BE2C (cell line): Measurements from ENCODE around the gene FGD3.

Experiments used
- DNase-seq: peaks from one replicate; pipeline ENCODE4 v3.0.0-alpha.2; 2020
- H3K27me3 ChIP-seq: fragments of 250-450 bp; sonication (Bioruptor Pico); 2 replicates; pipeline ENCODE4 v1.5.1; 2020; ENCODE audit warnings: mild to moderate bottlenecking
- H3K36me3 ChIP-seq: fragments of 250-450 bp; sonication (Bioruptor Pico); 2 replicates; pipeline ENCODE4 v1.5.1; 2020; ENCODE audit warnings: mild to moderate bottlenecking
- H3K4me1 ChIP-seq: fragments of 250-450 bp; sonication (Bioruptor Pico); 2 replicates; pipeline ENCODE4 v1.5.1; 2020
- H3K4me3 ChIP-seq: 2 replicates; pipeline ENCODE4 v1.5.1; 2011; ENCODE audit warnings: low read depth, low read length
- H3K9me3 ChIP-seq: fragments of 250-450 bp; sonication (Bioruptor Pico); 2 replicates; pipeline ENCODE4 v1.5.1; 2020
- TF ChIP-seq, protein P1 (sequence below): IDR thresholded peaks from 2 replicates; pipeline ENCODE4 v1.5.1; 2012; ENCODE audit warnings: mild to moderate bottlenecking, low read depth, low read length

FGD3 gene

DNA sequence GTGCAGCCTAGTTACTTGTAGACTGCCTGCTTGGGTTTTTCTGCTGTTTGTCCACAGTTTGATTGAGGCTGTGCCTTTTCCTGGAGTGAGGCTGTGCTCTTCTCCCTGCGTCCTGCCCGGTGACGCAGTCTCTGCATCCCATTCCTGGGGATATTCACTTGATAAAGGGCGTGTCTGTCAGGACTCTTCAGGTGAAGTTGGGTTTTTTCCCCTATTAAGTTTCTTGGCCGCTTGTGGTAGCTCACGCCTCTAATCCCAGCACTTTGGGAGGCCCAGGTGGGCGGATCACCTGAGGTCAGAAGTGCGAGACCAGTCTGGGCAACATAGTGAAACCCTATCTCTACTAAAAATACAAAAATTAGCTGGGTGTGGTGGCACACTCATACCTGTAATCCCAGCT is 61.1 kb downstream of the FGD3 start:
- TF ChIP-seq, protein P1, sequence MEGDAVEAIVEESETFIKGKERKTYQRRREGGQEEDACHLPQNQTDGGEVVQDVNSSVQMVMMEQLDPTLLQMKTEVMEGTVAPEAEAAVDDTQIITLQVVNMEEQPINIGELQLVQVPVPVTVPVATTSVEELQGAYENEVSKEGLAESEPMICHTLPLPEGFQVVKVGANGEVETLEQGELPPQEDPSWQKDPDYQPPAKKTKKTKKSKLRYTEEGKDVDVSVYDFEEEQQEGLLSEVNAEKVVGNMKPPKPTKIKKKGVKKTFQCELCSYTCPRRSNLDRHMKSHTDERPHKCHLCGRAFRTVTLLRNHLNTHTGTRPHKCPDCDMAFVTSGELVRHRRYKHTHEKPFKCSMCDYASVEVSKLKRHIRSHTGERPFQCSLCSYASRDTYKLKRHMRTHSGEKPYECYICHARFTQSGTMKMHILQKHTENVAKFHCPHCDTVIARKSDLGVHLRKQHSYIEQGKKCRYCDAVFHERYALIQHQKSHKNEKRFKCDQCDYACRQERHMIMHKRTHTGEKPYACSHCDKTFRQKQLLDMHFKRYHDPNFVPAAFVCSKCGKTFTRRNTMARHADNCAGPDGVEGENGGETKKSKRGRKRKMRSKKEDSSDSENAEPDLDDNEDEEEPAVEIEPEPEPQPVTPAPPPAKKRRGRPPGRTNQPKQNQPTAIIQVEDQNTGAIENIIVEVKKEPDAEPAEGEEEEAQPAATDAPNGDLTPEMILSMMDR: no peak
- no peaks in the 10 kb centered on the region for H3K27me3 ChIP-seq
- DNase-seq: no peak

DNA sequence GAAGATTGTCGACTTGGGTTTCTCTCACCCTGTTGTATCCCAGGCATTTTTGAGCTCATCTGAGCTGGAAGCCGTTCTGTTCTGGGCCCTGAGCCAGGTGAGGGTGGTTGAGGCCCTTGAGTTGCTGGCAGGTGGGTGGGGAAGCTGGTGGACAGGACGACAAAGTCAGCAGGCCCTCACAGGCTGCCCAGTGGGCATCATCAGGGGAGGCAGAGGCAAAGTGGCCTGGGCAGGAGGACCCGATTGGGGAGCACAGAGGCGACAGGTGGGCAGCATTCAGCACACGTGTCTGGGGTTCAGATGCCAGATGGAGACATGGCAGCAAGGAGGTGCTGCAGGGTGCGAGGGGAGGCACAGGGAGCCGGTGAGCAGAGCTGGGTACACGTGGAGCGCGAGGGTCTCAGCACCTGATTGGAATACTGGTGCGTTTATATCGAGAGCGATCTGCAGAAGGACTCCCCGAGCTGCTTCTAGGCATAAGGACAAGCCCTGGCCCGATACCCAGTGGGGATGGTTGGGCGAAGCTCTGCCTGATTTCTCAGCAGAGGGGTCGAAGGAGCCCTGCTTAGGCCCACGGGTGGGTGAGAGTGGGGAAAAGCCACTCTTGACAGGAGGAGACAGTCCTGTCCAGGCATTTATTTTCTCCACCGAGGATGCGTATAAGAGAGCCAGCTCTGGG is 62.2 kb downstream of the FGD3 start:
- no peak for DNase-seq
- Histone ChIP-seq H3K4me1 (no peaks in the 10 kb centered on the region), H3K36me3 (no peaks in the 10 kb centered on the region), H3K27me3 (no peaks in the 10 kb centered on the region), H3K4me3 (no peak overlapping the region), H3K9me3 (no peaks in the 10 kb centered on the region)
- TF ChIP-seq, protein P1: no peak

More for the DNA sequence above, 61.1 kb downstream of the FGD3 start:
- H3K9me3 ChIP-seq: no peaks in the 10 kb centered on the region
- H3K4me1 ChIP-seq: no peaks in the 10 kb centered on the region
- H3K4me3 ChIP-seq: no peak overlapping the region
- no peaks in the 10 kb centered on the region for H3K36me3 ChIP-seq

DNA sequence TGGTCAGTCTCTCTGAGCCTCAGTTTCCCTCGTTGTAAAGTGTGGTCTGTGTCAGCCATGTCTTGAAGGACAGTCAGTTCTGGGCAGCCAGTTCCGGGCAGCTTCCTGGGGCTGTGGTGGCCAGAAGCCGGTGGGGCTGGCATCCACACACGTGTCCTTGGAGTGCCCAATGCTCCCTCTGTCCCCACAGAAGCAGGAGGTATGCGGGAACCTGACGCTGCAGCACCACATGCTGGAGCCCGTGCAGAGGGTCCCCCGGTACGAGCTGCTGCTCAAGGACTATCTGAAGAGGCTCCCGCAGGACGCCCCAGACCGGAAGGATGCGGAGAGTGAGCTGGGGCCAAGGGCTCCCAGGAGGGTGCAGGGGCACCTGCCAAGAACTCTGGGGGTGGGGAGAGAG is 62.7 kb downstream of the FGD3 start:
- Histone ChIP-seq H3K4me1 (no peaks in the 10 kb centered on the region), H3K9me3 (no peaks in the 10 kb centered on the region), H3K4me3 (no peak overlapping the region), H3K27me3 (no peaks in the 10 kb centered on the region), H3K36me3 (no peaks in the 10 kb centered on the region)
- TF ChIP-seq, protein P1: no peak
- DNase-seq: no peak

DNA sequence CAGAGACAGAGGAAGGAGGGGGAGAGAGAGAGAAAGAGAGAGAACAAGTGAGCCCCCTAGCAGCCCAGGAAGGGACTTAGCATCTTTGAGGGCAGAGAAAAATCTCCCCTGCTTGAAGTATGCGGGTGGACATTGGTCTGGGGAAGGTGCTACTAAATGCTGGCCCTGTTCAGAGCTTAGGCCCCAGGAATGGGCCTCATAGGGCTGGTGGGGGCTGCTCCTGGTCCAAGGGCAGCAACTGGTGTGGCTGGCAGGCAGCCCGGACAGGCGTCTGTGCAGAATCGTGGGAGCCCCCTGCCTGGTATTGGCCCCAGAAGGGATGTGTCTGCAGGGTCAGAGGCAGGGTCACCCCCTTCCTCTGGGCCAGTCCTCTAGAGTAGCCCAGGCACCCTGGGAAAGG is 63.4 kb downstream of the FGD3 start:
- H3K9me3 ChIP-seq: no peaks in the 10 kb centered on the region
- DNase-seq: no peak
- no peaks in the 10 kb centered on the region for H3K36me3 ChIP-seq
- no peaks in the 10 kb centered on the region; the same call in 1 of the 2 replicates for H3K27me3 ChIP-seq
- H3K4me3 ChIP-seq: no peak overlapping the region
- TF ChIP-seq, protein P1: no peak
- no peaks in the 10 kb centered on the region for H3K4me1 ChIP-seq

DNA sequence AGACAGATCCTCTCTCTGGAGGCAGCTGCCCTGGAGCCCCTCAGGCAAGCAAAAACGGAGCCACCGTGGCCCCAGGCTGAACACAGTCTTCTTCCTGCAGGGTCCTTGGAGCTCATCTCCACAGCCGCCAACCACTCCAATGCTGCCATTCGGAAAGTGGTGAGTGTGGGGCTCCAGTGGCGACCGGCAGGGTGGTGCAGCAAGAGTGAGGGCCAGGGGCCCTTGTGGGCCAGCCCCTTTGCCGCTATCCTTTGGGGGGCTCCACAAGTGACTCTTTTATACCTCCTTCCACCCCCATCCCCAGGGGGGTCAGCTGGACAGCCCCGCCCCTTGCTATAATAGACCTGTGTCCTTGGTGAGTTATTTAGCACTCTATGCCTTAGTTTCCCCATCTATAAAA is 63.8 kb downstream of the FGD3 start:
- H3K4me1 ChIP-seq: no peaks in the 10 kb centered on the region
- TF ChIP-seq, protein P1: no peak
- H3K27me3 ChIP-seq: no peaks in the 10 kb centered on the region; the same call in 1 of the 2 replicates
- no peak for DNase-seq
- H3K4me3 ChIP-seq: no peak overlapping the region
- no peaks in the 10 kb centered on the region for H3K9me3 ChIP-seq
- no peaks in the 10 kb centered on the region for H3K36me3 ChIP-seq

DNA sequence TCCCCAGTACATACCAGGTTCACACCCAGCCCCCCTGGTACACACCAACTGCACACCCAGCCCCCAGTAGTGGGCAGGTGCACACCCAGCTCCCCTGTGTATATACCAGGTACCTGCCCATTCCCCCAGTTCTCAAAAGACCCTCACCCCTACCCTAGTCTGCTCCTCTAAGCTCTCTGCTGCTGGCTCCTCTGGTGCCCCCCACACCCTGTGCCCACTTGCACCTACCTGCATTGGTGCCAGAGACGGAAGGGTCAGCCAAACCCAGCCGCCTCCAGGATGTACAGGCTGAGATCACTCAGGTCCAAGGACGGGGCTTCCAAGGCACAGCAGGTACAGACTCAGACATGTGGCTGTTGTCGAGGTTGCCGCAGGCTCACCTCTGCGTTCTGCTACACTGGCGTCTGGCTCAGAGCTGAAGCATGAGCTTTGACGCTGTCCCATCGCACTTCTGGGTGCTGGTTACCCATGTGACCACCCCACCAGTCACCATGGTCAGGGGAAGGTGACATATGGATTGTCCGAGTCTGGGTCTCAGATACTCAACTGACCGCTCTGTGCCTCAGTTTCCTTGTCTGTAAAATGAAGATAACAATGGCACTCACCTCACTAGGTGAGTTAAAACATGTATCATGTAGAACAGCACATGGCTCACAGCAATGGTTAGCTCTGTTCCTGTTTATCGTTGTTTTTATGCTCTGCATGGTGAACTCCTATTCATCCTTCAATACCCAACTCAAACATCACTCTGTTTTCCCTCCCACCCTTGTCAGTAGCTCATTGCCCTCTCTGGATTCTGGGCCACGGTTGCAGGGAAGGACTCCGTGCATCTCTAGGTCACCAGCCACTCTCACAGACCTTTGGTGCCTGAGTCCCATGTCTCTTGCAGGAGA is 65.9 kb downstream of the FGD3 start:
- H3K4me3 ChIP-seq: no peak overlapping the region
- no peaks in the 10 kb centered on the region for H3K36me3 ChIP-seq
- no peaks in the 10 kb centered on the region; the same call in 1 of the 2 replicates for H3K27me3 ChIP-seq
- TF ChIP-seq, protein P1: no peak
- H3K4me1 ChIP-seq: no peaks in the 10 kb centered on the region
- no peak for DNase-seq
- no peaks in the 10 kb centered on the region for H3K9me3 ChIP-seq
